ENCODE results near the gene SMYD3. TPM values are rescaled to one million over a fixed set of nuclear protein-coding genes. Genes with fewer than 3 reads are reported as not detected.

The SMYD3 gene
- total RNA-seq, 2 donors from 2014 or later, result 23.8 to 34.0 TPM

DNA sequence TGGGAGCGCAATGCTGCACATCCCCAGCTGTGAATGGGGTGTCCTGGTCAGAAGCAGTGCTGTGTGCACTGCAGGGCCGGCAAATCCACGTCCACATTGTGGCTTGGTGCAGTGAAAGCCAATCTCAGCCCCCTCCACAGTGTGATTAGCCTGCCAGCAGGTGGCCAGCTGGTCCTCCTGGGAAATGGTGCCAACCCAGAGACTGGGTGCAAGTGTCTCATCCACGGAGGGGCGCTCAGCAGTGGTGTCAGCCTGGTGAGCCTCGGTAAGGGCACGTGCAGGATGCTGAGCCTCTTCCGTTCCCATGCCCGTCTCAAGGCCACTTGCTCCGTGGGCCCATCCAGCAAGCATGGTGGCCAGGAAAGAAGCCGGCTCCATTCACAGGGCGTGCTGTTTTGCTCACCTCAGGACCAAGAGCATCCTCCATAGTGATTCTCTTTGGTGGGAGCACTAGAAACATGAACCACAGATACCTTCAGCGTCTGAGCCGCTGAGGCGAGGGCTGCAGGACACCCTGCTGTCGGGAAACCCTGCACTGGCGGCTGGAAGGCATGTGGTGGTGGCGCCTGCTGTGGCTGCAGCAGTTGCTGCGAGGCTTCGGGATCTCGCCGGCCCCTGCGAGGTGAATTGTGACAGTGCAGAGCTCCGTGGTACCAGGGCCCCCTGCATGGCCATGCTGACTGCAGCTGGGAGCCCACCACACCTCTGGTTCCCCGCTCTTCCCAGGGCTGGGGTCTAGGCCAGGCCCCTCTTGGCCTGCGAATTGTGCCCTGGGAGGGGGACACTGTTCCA lies 2.0 kb upstream of the SMYD3 start:
- Mint-ChIP-seq H3K36me3 (ENCODE audit: low read depth) (no peaks in the 10 kb centered on the region), H3K4me1 (peaks cover 18% of the 10 kb centered on the region), H3K27ac (no peak overlapping the region), H3K4me3 (peak overlapping the region; percentile 13), H3K9me3 (no peaks in the 10 kb centered on the region), H3K27me3 (no peaks in the 10 kb centered on the region)
- ATAC-seq (replicated peaks), result no peak

GRCh38 chr1:246506367-246506673 lies 759 bp downstream of the SMYD3 start:
- no peaks in the 10 kb centered on the region for H3K36me3 Mint-ChIP-seq (ENCODE audit: low read depth)
- H3K27me3 Mint-ChIP-seq, result no peaks in the 10 kb centered on the region
- peak overlapping the region; percentile 76 for H3K27ac Mint-ChIP-seq
- H3K4me1 Mint-ChIP-seq, result peaks cover 29% of the 10 kb centered on the region
- no peaks in the 10 kb centered on the region for H3K9me3 Mint-ChIP-seq
- peak overlapping the region; percentile 88 for H3K4me3 Mint-ChIP-seq
- peak; percentile 6 for ATAC-seq (replicated peaks)

DNA sequence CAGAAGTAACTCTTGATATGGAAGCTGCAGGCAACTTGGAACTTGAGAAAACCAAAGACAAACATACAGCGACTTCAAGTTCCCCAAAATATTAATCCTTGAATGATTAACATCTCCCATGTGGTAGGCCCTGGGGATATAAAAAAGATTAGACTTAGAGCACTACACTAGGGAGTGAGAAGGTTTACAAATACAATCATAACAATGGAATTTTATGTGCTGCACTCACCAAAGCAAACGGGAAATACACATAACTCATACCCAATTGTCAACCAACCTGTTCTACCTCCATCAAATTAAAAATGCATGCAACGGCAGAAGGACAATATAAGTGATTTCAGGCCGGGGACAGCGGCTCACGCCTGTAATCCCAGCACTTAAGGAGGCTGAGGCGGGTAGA lies 3.7 kb downstream of the SMYD3 start:
- ATAC-seq (replicated peaks), result no peak
- Mint-ChIP-seq H3K4me3 (no peak overlapping the region), H3K9me3 (no peaks in the 10 kb centered on the region), H3K27ac (no peak overlapping the region), H3K27me3 (no peaks in the 10 kb centered on the region), H3K36me3 (ENCODE audit: low read depth) (no peaks in the 10 kb centered on the region), H3K4me1 (peaks cover 31% of the 10 kb centered on the region)

- Mint-ChIP-seq H3K4me1 (peaks cover 13% of the 10 kb centered on the region), H3K36me3 (ENCODE audit: low read depth) (no peaks in the 10 kb centered on the region), H3K27ac (peak overlapping the region; percentile 54), H3K9me3 (no peaks in the 10 kb centered on the region), H3K4me3 (no peak overlapping the region), H3K27me3 (no peaks in the 10 kb centered on the region)
- ATAC-seq (replicated peaks), result peak; percentile 56
These were observed 9.7 kb downstream of the SMYD3 start for GRCh38 chr1:246497331-246497915.

DNA sequence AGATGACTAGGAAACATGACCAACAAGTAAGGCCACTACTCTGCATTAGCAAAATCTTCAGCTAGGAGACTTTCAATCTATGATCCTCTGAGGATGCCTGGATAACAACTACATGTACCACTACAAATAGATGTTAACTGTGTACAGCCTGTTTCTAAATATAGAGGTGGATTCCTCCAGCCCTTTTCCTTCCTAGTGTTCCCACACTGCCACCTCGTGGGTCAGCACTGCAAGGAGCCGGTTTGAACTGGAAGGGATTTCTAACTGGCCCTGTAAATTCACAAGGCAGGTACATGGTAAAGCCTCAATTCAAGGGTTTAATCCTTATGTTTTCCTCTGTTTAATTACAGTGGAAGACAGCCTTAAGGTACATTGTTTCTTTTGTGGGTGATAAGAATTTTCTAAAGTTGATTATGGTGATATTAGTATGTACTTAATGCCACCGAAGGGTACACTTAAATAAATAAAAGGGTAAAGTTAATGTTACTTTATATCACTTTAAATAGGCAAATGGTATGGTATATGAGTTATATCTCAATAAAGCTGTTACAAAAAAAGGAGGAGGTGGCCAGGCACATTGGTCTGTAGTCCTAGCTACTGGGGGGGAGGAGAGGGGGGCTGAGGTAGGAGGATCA lies 14.4 kb downstream of the SMYD3 start:
- ATAC-seq (replicated peaks), result peak; percentile 60
- H3K4me1 Mint-ChIP-seq, result peaks cover 7% of the 10 kb centered on the region
- H3K27me3 Mint-ChIP-seq, result no peaks in the 10 kb centered on the region
- H3K27ac Mint-ChIP-seq, result no peak overlapping the region
- no peak overlapping the region for H3K4me3 Mint-ChIP-seq
- no peaks in the 10 kb centered on the region for H3K36me3 Mint-ChIP-seq (ENCODE audit: low read depth)
- H3K9me3 Mint-ChIP-seq, result no peaks in the 10 kb centered on the region

DNA sequence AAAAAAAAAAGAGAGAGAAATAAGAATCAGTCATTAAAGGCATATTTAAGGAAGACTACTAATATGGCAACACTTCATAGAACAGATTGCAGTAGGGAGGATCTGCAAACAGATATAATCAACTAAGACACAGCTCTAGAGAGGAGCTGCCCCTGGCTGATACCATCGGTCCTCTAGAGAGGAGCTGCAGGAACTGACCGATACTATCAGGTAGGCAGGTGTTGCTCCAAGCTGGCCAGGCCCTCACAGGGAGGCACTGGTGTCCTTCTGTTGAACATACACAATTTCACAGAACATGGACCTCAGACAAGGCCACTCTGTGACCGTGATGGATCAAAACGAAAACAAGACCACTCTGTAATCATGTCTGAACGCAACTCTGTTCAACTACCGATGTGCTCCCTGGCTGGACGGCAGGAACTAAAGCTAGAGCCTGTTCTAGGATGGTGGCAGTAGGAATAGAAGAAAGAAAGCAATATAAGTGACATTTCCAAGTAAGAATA lies 15.5 kb downstream of the SMYD3 start:
- no peak for ATAC-seq (replicated peaks)

GRCh38 chr1:246488674-246489073 lies 18.4 kb downstream of the SMYD3 start:
- no peak for ATAC-seq (replicated peaks)
- Mint-ChIP-seq H3K36me3 (ENCODE audit: low read depth) (no peaks in the 10 kb centered on the region), H3K4me1 (peaks cover 4% of the 10 kb centered on the region), H3K27me3 (no peaks in the 10 kb centered on the region), H3K9me3 (no peaks in the 10 kb centered on the region), H3K4me3 (no peak overlapping the region), H3K27ac (no peak overlapping the region)

More for the DNA sequence above, 15.5 kb downstream of the SMYD3 start:
- Mint-ChIP-seq H3K36me3 (ENCODE audit: low read depth) (no peaks in the 10 kb centered on the region), H3K9me3 (no peaks in the 10 kb centered on the region), H3K4me1 (peaks cover 4% of the 10 kb centered on the region), H3K27me3 (no peaks in the 10 kb centered on the region), H3K27ac (no peak overlapping the region), H3K4me3 (no peak overlapping the region)

- no peak for ATAC-seq (replicated peaks)
- Mint-ChIP-seq H3K9me3 (no peaks in the 10 kb centered on the region), H3K36me3 (ENCODE audit: low read depth) (no peaks in the 10 kb centered on the region), H3K27me3 (no peaks in the 10 kb centered on the region), H3K4me1 (peaks cover 12% of the 10 kb centered on the region), H3K4me3 (peak overlapping the region; percentile 47), H3K27ac (no peak overlapping the region)
These were observed 23.5 kb downstream of the SMYD3 start for GRCh38 chr1:246483569-246483933.

DNA sequence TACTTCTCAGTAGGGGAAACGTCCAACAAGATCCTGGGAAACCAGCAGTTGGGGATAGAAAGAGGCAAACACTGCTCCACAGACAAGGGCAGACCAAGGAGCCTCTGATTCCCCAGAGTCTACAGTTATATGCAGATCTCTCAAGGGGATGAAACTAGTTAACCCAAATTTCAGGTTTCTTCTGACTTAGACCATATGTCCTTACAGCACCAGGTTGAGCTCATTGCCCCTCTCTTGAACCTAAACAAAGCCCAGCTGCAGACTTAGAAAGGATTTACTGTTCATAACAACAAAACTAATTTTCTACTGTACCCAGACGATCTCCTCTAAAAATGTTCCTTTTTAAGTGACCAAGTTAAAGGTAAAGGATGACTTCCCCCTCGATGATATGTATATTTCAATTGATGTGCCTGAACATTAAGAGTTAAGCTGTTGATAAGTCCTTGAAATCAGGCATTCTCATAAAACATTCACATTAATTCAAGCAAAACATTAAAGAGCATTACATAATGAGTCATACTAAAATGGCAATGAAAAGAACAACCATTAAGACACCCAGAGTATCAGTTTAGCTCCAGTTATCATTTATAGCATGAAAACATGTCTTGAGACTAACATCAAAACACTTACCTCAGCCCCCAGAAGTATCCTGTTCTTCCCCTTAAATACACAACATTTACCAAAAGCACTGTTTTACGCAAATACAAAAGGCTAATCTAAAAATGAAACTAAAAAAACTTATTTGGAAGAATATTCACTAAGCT lies 24.1 kb downstream of the SMYD3 start:
- H3K4me1 Mint-ChIP-seq, result peaks cover 10% of the 10 kb centered on the region
- H3K27me3 Mint-ChIP-seq, result no peaks in the 10 kb centered on the region
- ATAC-seq (replicated peaks), result peak; percentile 46
- H3K27ac Mint-ChIP-seq, result peak overlapping the region; percentile 13
- peak overlapping the region; percentile 47 for H3K4me3 Mint-ChIP-seq
- H3K9me3 Mint-ChIP-seq, result no peaks in the 10 kb centered on the region
- H3K36me3 Mint-ChIP-seq (ENCODE audit: low read depth), result no peaks in the 10 kb centered on the region

DNA sequence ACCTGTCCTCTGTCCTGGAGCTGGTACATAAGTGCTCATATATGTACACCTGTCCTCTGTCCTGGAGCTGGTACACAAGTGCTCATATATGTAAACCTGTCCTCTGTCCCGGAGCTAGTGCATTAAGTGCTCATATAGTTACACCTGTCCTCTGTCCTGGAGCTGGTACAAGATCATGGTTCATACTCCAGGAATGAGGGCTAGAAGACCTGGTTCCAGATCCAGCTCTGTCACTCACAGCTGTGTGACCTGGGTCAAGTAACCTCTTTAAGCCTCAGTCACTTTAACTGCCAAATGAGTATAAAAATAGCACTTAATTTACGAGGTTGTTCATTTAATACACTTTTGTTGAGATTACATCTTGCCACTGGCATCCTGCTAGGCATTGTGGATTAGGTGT lies 28.0 kb downstream of the SMYD3 start:
- Mint-ChIP-seq H3K27me3 (no peaks in the 10 kb centered on the region), H3K4me1 (peaks cover 23% of the 10 kb centered on the region), H3K4me3 (no peak overlapping the region), H3K36me3 (ENCODE audit: low read depth) (no peaks in the 10 kb centered on the region), H3K27ac (no peak overlapping the region), H3K9me3 (no peaks in the 10 kb centered on the region)
- no peak for ATAC-seq (replicated peaks)

- no peaks in the 10 kb centered on the region for H3K9me3 Mint-ChIP-seq
These were observed 29.4 kb downstream of the SMYD3 start for GRCh38 chr1:246477634-246478033.

DNA sequence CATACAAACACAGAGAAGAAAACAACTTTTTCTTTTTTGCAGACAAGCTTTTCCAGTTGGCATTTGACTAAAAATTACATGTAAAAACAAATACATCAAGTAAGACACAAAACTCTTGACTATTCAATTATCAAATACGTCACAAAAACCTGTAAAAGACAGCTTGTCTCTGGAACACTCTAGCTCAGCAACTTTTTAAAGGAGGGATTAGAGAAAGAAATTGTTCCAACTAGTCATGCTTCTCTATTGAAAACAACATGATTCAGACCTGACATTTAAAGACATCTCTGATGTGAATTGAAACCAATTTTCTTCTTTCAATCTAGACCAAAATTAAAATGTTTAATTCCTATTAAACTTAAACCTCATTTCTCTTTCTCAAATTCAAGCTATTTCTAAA lies 30.3 kb downstream of the SMYD3 start:
- Mint-ChIP-seq H3K27ac (peak overlapping the region; percentile 32), H3K4me3 (peak overlapping the region; percentile 46), H3K36me3 (ENCODE audit: low read depth) (no peaks in the 10 kb centered on the region), H3K27me3 (no peaks in the 10 kb centered on the region), H3K4me1 (peaks cover 14% of the 10 kb centered on the region), H3K9me3 (no peaks in the 10 kb centered on the region)
- peak; percentile 91 for ATAC-seq (replicated peaks)

More at GRCh38 chr1:246477634-246478033, 29.4 kb downstream of the SMYD3 start:
- Mint-ChIP-seq H3K36me3 (ENCODE audit: low read depth) (no peaks in the 10 kb centered on the region), H3K4me3 (peak overlapping the region; percentile 46), H3K4me1 (peaks cover 14% of the 10 kb centered on the region), H3K27ac (peak overlapping the region; percentile 32), H3K27me3 (no peaks in the 10 kb centered on the region)
- ATAC-seq (replicated peaks), result peak; percentile 79

- H3K4me3 Mint-ChIP-seq, result no peak overlapping the region
- peaks cover 6% of the 10 kb centered on the region for H3K4me1 Mint-ChIP-seq
- no peaks in the 10 kb centered on the region for H3K27me3 Mint-ChIP-seq
- no peaks in the 10 kb centered on the region for H3K36me3 Mint-ChIP-seq (ENCODE audit: low read depth)
- ATAC-seq (replicated peaks), result no peak
- H3K27ac Mint-ChIP-seq, result no peak overlapping the region
- H3K9me3 Mint-ChIP-seq, result no peaks in the 10 kb centered on the region
These were observed 35.4 kb downstream of the SMYD3 start for GRCh38 chr1:246471688-246472087.

GRCh38 chr1:246470585-246470984 lies 36.5 kb downstream of the SMYD3 start:
- Mint-ChIP-seq H3K4me1 (no peaks in the 10 kb centered on the region), H3K27ac (no peak overlapping the region), H3K9me3 (no peaks in the 10 kb centered on the region), H3K36me3 (ENCODE audit: low read depth) (no peaks in the 10 kb centered on the region), H3K4me3 (no peak overlapping the region), H3K27me3 (no peaks in the 10 kb centered on the region)
- no peak for ATAC-seq (replicated peaks)
